HepG2 (cell line): Measurements from ENCODE around the gene AMER3. TPM values are rescaled to one million over a fixed set of nuclear protein-coding genes. Genes with fewer than 3 reads are reported as not detected.

Experiments
- EZH2 ChIP-seq: conservative IDR thresholded peaks from 2 replicates; pipeline ENCODE4 v1.6.1; 2012; ENCODE audit warnings: mild to moderate bottlenecking, low read depth, low read length, moderate library complexity
- FOXK1 ChIP-seq: sonication (generic); formaldehyde crosslinking; IDR thresholded peaks from 2 replicates; pipeline ENCODE4 v1.4.0; 2020; ENCODE audit warnings: low read depth, missing genetic modification reagents, borderline replicate concordance
- MTA1 ChIP-seq: sonication (generic); formaldehyde crosslinking; IDR thresholded peaks from 2 replicates; pipeline ENCODE4 v1.4.0; 2020; ENCODE audit warnings: missing genetic modification reagents, mild to moderate bottlenecking, borderline replicate concordance
- NCOA1 ChIP-seq: sonication (generic); formaldehyde crosslinking; IDR thresholded peaks from 2 replicates; pipeline ENCODE4 v1.9.0; 2021; ENCODE audit warnings: missing genetic modification reagents
- NR2F1 ChIP-seq, 2 experiments: fragments of 450-650 bp in 1 of 2; formaldehyde crosslinking in 1 of 2; IDR thresholded peaks; 2 replicates each; pipeline versions ENCODE4 v1.5.0 to v1.6.1; 2016 to 2020; ENCODE audit warnings: mild to moderate bottlenecking in 1 of 2, missing compliant biosample characterization in 1 of 2, missing genetic modification reagents in 1 of 2, moderate library complexity in 1 of 2
- PHF5A ChIP-seq: IDR thresholded peaks from one replicate; pipeline ENCODE4 v1.6.1; 2018; ENCODE audit warnings: low read depth, missing genetic modification reagents; ENCODE audit not compliant: unreplicated experiment
- SALL1 ChIP-seq: sonication (generic); formaldehyde crosslinking; IDR thresholded peaks from 2 replicates; pipeline ENCODE4 v1.8.0; 2022; ENCODE audit warnings: mild to moderate bottlenecking, missing genetic modification reagents
- SMYD3 ChIP-seq: sonication (generic); formaldehyde crosslinking; IDR thresholded peaks from 2 replicates; pipeline ENCODE4 v1.8.1; 2023; ENCODE audit warnings: mild to moderate bottlenecking, missing genetic modification reagents
- TOE1 ChIP-seq: sonication (generic); formaldehyde crosslinking; IDR thresholded peaks from 2 replicates; pipeline ENCODE4 v1.4.0; 2020; ENCODE audit warnings: mild to moderate bottlenecking, missing genetic modification reagents
- TRIM24 ChIP-seq: sonication (generic); formaldehyde crosslinking; IDR thresholded peaks from 2 replicates; pipeline ENCODE4 v1.8.0; 2022; ENCODE audit warnings: mild to moderate bottlenecking, missing genetic modification reagents
- ZNF282 ChIP-seq: fragments of 450-650 bp; IDR thresholded peaks from 2 replicates; pipeline ENCODE4 v1.6.1; 2018; ENCODE audit not compliant: partially characterized antibody
- ZNF343 ChIP-seq: sonication (generic); formaldehyde crosslinking; IDR thresholded peaks from 2 replicates; pipeline ENCODE4 v1.4.0; 2020; ENCODE audit warnings: mild to moderate bottlenecking, missing genetic modification reagents
- polyA plus RNA-seq, 8 experiments: library from polyadenylated mRNA; depleted of rRNA in 3 of 8; stranded (reverse) in 7 of 8; unstranded in 1 of 8; fragments of >200 nt; fragmentation: Illumina TruSeq in 4 of 8; extraction: Trizol in 4 of 8; gene quantifications; 2 replicates each; pipeline versions ENCODE4 v1.2.1 to v1.2.3, GENCODE V29; 2011 to 2016; ENCODE audit warnings: low read depth in 4 of 8, missing spikeins in 1 of 8, mixed read lengths in 1 of 8; ENCODE audit not compliant: insufficient read depth in 1 of 8
- total RNA-seq, 5 experiments: library from RNA; depleted of rRNA; stranded (reverse); fragments of >200 nt; fragmentation: Illumina TruSeq; extraction: Trizol; gene quantifications; 2 replicates each; pipeline ENCODE4 v1.2.3, GENCODE V29; 2016; ENCODE audit warnings: low read depth in 1 of 5
- TF ChIP-seq, protein P1 (sequence below): IDR thresholded peaks from 2 replicates; pipeline ENCODE4 v1.6.1; 2016; ENCODE audit warnings: low read depth, missing genetic modification reagents, missing compliant biosample characterization
- TF ChIP-seq, protein P2 (sequence below): sonication (generic); formaldehyde crosslinking; IDR thresholded peaks from 2 replicates; pipeline ENCODE4 v1.4.0; 2020; ENCODE audit warnings: missing genetic modification reagents
- TF ChIP-seq, protein P3 (sequence below): sonication (generic); formaldehyde crosslinking; IDR thresholded peaks from 2 replicates; pipeline ENCODE4 v1.9.0; 2021; ENCODE audit warnings: missing genetic modification reagents, borderline replicate concordance
- TF ChIP-seq, protein P4 (sequence below): IDR thresholded peaks from 2 replicates; pipeline ENCODE4 v1.6.1; 2016; ENCODE audit warnings: low read depth, borderline replicate concordance

AMER3 gene
- total and polyA plus RNA-seq, 2 of the 13 experiments (the other 11 are each of a cell fraction or from before 2014, with no cell fraction given): not detected

DNA sequence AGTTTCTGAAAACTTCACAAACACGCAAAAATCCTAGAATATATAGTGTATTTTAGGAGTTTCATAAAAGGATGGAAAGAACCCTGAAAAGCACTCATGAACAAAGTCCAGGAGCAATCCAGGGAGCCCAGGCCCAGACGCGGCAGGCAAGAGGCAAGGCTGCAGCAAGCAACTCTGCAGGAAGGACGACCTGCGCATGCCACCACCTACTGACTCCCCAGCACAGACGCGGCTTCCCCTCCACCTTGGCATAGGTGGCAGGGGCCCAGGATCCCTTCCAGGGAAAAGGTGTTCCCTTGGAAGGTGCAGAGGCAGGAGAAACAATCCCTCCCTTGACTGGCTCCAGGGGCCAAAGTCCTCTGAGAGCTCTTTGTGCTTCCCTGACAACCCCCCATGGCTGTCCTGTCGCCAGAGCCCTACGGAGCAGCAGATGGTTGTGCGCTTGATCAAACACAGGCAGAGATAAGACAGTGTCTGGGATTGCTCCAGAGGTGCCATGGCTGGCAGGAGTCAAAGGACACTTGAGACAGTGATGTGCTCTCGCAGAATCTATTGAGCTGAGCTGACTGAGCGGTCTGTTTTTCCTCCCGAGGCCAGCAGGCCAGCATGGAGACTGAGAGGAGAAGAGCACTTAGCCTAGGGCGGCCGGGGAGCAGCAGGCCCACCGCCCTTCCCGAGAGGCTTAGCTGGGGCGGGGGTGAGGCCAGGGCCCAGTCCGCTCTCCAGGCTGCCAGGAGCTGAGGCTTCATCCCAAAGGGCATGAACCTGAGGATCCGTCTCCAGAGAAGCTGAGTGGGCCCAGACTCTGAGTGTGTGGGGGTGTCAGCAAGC, 10.8 kb upstream of the AMER3 start (continued):
- TF ChIP-seq, protein P1, sequence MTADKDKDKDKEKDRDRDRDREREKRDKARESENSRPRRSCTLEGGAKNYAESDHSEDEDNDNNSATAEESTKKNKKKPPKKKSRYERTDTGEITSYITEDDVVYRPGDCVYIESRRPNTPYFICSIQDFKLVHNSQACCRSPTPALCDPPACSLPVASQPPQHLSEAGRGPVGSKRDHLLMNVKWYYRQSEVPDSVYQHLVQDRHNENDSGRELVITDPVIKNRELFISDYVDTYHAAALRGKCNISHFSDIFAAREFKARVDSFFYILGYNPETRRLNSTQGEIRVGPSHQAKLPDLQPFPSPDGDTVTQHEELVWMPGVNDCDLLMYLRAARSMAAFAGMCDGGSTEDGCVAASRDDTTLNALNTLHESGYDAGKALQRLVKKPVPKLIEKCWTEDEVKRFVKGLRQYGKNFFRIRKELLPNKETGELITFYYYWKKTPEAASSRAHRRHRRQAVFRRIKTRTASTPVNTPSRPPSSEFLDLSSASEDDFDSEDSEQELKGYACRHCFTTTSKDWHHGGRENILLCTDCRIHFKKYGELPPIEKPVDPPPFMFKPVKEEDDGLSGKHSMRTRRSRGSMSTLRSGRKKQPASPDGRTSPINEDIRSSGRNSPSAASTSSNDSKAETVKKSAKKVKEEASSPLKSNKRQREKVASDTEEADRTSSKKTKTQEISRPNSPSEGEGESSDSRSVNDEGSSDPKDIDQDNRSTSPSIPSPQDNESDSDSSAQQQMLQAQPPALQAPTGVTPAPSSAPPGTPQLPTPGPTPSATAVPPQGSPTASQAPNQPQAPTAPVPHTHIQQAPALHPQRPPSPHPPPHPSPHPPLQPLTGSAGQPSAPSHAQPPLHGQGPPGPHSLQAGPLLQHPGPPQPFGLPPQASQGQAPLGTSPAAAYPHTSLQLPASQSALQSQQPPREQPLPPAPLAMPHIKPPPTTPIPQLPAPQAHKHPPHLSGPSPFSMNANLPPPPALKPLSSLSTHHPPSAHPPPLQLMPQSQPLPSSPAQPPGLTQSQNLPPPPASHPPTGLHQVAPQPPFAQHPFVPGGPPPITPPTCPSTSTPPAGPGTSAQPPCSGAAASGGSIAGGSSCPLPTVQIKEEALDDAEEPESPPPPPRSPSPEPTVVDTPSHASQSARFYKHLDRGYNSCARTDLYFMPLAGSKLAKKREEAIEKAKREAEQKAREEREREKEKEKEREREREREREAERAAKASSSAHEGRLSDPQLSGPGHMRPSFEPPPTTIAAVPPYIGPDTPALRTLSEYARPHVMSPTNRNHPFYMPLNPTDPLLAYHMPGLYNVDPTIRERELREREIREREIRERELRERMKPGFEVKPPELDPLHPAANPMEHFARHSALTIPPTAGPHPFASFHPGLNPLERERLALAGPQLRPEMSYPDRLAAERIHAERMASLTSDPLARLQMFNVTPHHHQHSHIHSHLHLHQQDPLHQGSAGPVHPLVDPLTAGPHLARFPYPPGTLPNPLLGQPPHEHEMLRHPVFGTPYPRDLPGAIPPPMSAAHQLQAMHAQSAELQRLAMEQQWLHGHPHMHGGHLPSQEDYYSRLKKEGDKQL (CRISPR knock-in tag): peak; percentile 58; the same call in 1 of the 2 replicates
- TF ChIP-seq MTA1 (CRISPR knock-in tag) (peak; percentile 88; the same call in 1 of the 2 replicates), NCOA1 (CRISPR knock-in tag) (no peak), FOXK1 (no peak), TRIM24 (no peak), ZNF282 (no peak), NR2F1 (CRISPR knock-in tag; IDR thresholded peaks at IDR 0.05) (0 out of 4 replicates have a peak, but pooled peaks of 1 of the 2 experiments have one; percentile 15), SMYD3 (CRISPR knock-in tag) (no peak), EZH2 (no peak), ZNF343 (CRISPR knock-in tag) (peak; percentile 87; the same call in 1 of the 2 replicates), TOE1 (CRISPR knock-in tag) (no peak), PHF5A (CRISPR knock-in tag) (no peak), SALL1 (CRISPR knock-in tag) (peak; percentile 75)
- TF ChIP-seq, protein P2, sequence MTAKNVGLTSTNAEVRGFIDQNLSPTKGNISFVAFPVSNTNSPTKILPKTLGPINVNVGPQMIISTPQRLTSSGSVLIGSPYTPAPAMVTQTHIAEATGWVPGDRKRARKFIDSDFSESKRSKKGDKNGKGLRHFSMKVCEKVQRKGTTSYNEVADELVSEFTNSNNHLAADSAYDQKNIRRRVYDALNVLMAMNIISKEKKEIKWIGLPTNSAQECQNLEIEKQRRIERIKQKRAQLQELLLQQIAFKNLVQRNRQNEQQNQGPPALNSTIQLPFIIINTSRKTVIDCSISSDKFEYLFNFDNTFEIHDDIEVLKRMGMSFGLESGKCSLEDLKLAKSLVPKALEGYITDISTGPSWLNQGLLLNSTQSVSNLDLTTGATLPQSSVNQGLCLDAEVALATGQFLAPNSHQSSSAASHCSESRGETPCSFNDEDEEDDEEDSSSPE (CRISPR knock-in tag): peak; percentile 34; the same call in 1 of the 2 replicates
- TF ChIP-seq, protein P3, sequence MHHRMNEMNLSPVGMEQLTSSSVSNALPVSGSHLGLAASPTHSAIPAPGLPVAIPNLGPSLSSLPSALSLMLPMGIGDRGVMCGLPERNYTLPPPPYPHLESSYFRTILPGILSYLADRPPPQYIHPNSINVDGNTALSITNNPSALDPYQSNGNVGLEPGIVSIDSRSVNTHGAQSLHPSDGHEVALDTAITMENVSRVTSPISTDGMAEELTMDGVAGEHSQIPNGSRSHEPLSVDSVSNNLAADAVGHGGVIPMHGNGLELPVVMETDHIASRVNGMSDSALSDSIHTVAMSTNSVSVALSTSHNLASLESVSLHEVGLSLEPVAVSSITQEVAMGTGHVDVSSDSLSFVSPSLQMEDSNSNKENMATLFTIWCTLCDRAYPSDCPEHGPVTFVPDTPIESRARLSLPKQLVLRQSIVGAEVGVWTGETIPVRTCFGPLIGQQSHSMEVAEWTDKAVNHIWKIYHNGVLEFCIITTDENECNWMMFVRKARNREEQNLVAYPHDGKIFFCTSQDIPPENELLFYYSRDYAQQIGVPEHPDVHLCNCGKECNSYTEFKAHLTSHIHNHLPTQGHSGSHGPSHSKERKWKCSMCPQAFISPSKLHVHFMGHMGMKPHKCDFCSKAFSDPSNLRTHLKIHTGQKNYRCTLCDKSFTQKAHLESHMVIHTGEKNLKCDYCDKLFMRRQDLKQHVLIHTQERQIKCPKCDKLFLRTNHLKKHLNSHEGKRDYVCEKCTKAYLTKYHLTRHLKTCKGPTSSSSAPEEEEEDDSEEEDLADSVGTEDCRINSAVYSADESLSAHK (CRISPR knock-in tag): no peak
- TF ChIP-seq, protein P4, sequence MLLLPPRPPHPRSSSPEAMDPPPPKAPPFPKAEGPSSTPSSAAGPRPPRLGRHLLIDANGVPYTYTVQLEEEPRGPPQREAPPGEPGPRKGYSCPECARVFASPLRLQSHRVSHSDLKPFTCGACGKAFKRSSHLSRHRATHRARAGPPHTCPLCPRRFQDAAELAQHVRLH: 0 out of 2 replicates have a peak, but pooled peaks have one; percentile 18
